Sigmoid colon (tissue), 7 donors: ENCODE results near the gene INTS11. TPM values are rescaled to one million over a fixed set of nuclear protein-coding genes. Genes with fewer than 3 reads are reported as not detected.

Experiments
- DNase-seq: peaks from one replicate; pipeline ENCODE4 v3.0.0-alpha.2; 2019
- H3K27ac ChIP-seq, 4 donors: fragments of 200-600 bp; sonication (generic); one replicate each; pipeline ENCODE4 v1.5.1; 2016 to 2019; ENCODE audit warnings: mild to moderate bottlenecking in 1 of 4
- H3K27me3 ChIP-seq, 3 donors: fragments of 200-600 bp; sonication (generic); one replicate each; pipeline ENCODE4 v1.5.1; 2019; ENCODE audit warnings: mild to moderate bottlenecking in 1 of 3
- H3K36me3 ChIP-seq, 4 donors: fragments of 200-600 bp; sonication (generic); one replicate each; pipeline ENCODE4 v1.5.1; 2016 to 2019
- H3K4me1 ChIP-seq, 4 donors: fragments of 200-600 bp; sonication (generic); one replicate each; pipeline ENCODE4 v1.5.1; 2017 to 2019
- H3K4me3 ChIP-seq, 4 donors: fragments of 200-600 bp; sonication (generic); one replicate each; pipeline ENCODE4 v1.5.1; 2017 to 2019; ENCODE audit warnings: mild to moderate bottlenecking in 2 of 4, moderate library complexity in 1 of 4
- H3K9me3 ChIP-seq, 4 donors: fragments of 200-600 bp in 3 of 4; sonication (generic) in 3 of 4; one replicate each; pipeline versions ENCODE4 v1.5.1 to v1.6.1; 2013 to 2019
- EP300 ChIP-seq, 4 donors: sonication (generic); formaldehyde crosslinking; IDR thresholded peaks; one replicate each; pipeline ENCODE4 v1.6.1; 2017; ENCODE audit warnings: antibody characterized with exemption in 4 of 4
- POLR2A ChIP-seq, 2 donors: fragments of 450-650 bp; IDR thresholded peaks; one replicate each; pipeline ENCODE4 v1.6.1; 2016; ENCODE audit warnings: antibody characterized with exemption in 2 of 2, mild to moderate bottlenecking in 2 of 2, moderate library complexity in 2 of 2
- POLR2AphosphoS5 ChIP-seq, 4 donors: sonication (generic); formaldehyde crosslinking; IDR thresholded peaks; one replicate each; pipeline ENCODE4 v1.6.1; 2017; ENCODE audit warnings: antibody characterized with exemption in 4 of 4
- WGBS, 2 donors: extraction: QIAGEN DNeasy Blood & Tissue Kit; methylation state at CpG; one replicate each; pipeline ENCODE4 v1.1.7; 2013; 5-methylcytosine and 5-hydroxymethylcytosine counted together
- intact Hi-C: fragments of 100-400 bp; cut with DNase I; formaldehyde crosslinking; loops from one replicate; pipeline ENCODE4 v1.15.1; 2023
- polyA plus RNA-seq, 3 donors: library from polyadenylated mRNA; stranded (reverse); fragments of 200-250 nt; gene quantifications; one replicate each; pipeline ENCODE4 v1.2.3, GENCODE V29; 2013
- total RNA-seq, 4 donors: library from RNA; depleted of rRNA; stranded (reverse); fragments of >200 nt; gene quantifications; one replicate each; pipeline ENCODE4 v1.1.0, GENCODE V29; 2016
- TF ChIP-seq, protein P1 (sequence below), 4 experiments: fragments of 450-650 bp in 3 of 4; fragments of 200-600 bp in 1 of 4; IDR thresholded peaks; one replicate each; pipeline ENCODE4 v1.5.1; 2016 to 2019; ENCODE audit warnings: antibody characterized with exemption in 4 of 4, mild to moderate bottlenecking in 3 of 4, moderate library complexity in 2 of 4
- donor health status: healthy with polysubstance abuse.
- donor health status: Bipolar disorder and iron deficiency.
- donor health status: healthy.

INTS11 gene
- total and polyA plus RNA-seq, 7 donors = 58.3 to 135 (median 87.1) TPM

- intact Hi-C loops = no loop called here
- Histone ChIP-seq H3K4me1 (peaks cover 3 to 52% (median 45%) of the 10 kb centered on the region in 4 donors), H3K4me3 (peak overlapping the region in 1 of 4 donors; percentile 100), H3K9me3 (no peaks in the 10 kb centered on the region), H3K27ac (peak overlapping the region in 1 of 4 donors; percentile 90), H3K36me3 (peaks cover 0 to 31% (median 13%) of the 10 kb centered on the region in 4 donors), H3K27me3 (no peaks in the 10 kb centered on the region)
- WGBS, 2 donors = 46 to 64% methylated on average over 8 of the region's 8 CpGs
- no peak for DNase-seq
- TF ChIP-seq, protein P1, sequence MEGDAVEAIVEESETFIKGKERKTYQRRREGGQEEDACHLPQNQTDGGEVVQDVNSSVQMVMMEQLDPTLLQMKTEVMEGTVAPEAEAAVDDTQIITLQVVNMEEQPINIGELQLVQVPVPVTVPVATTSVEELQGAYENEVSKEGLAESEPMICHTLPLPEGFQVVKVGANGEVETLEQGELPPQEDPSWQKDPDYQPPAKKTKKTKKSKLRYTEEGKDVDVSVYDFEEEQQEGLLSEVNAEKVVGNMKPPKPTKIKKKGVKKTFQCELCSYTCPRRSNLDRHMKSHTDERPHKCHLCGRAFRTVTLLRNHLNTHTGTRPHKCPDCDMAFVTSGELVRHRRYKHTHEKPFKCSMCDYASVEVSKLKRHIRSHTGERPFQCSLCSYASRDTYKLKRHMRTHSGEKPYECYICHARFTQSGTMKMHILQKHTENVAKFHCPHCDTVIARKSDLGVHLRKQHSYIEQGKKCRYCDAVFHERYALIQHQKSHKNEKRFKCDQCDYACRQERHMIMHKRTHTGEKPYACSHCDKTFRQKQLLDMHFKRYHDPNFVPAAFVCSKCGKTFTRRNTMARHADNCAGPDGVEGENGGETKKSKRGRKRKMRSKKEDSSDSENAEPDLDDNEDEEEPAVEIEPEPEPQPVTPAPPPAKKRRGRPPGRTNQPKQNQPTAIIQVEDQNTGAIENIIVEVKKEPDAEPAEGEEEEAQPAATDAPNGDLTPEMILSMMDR (IDR thresholded peaks at IDR 0.05) = no peak
- TF ChIP-seq EP300 (IDR thresholded peaks at IDR 0.05) (no peak), POLR2A (IDR thresholded peaks at IDR 0.05) (no peak)
Measured at GRCh38 chr1:1326075-1326605, 1.7 kb upstream of the INTS11 start.

- Histone ChIP-seq H3K36me3 (peaks cover under 1 to 36% (median 13%) of the 10 kb centered on the region in 4 donors), H3K4me1 (peaks cover 3 to 53% (median 46%) of the 10 kb centered on the region in 4 donors), H3K27me3 (no peaks in the 10 kb centered on the region), H3K27ac (peak overlapping the region; percentile 90 to 94 (median 92)), H3K4me3 (peak overlapping the region; percentile 87 to 100 (median 98)), H3K9me3 (no peaks in the 10 kb centered on the region)
- intact Hi-C loops = loop anchor here (2.0 kb wide), 1 partner anchor 23 kb away; the partner anchor contains the start of gene DVL1
- TF ChIP-seq POLR2A (IDR thresholded peaks at IDR 0.05) = no peak
- TF ChIP-seq EP300 (IDR thresholded peaks at IDR 0.05) = no peak
- no peak for TF ChIP-seq POLR2AphosphoS5 (IDR thresholded peaks at IDR 0.05)
- TF ChIP-seq, protein P1 (IDR thresholded peaks at IDR 0.05) = no peak
- WGBS, 2 donors = 13 to 60% methylated on average over 16 of the region's 16 CpGs
- DNase-seq = peak; percentile 79
Measured at GRCh38 chr1:1325288-1326074, 1.0 kb upstream of the INTS11 start.

DNA sequence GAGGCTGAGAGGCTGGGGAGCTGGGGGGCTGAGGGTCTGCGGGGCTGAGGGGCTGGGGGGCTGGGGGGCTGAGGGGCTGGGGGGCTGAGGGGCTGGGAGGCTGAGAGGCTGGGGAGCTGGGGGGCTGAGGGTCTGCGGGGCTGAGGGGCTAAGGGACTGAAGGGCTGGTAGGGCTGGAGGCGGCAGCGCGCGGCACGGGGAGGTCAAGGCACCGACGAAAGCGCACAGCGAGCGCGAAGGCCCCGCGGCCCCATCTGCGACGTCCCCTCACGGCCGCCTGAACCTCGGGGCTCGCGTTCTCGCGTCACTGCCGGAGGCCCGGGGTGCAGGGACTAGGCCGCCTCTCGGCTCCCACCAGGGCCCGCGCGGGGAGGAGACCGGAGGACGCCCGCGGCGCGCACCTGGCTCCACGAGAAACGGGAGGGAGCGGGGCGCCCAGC lies 356 bp downstream of the INTS11 start:
- peaks cover 3 to 63% (median 51%) of the 10 kb centered on the region in 4 donors for H3K4me1 ChIP-seq
- WGBS, 2 donors = 1% methylated on average over 41 of the region's 41 CpGs

GRCh38 chr1:1322952-1323351 lies 1.5 kb downstream of the INTS11 start:
- no peak for TF ChIP-seq POLR2A (IDR thresholded peaks at IDR 0.05)
- TF ChIP-seq POLR2AphosphoS5 (IDR thresholded peaks at IDR 0.05) = no peak
- TF ChIP-seq EP300 (IDR thresholded peaks at IDR 0.05) = no peak
- TF ChIP-seq, protein P1 (IDR thresholded peaks at IDR 0.05) = no peak
- Histone ChIP-seq H3K4me1 (peaks cover 3 to 73% (median 63%) of the 10 kb centered on the region in 4 donors), H3K4me3 (no peak overlapping the region), H3K9me3 (no peaks in the 10 kb centered on the region), H3K36me3 (peaks cover 11 to 44% (median 13%) of the 10 kb centered on the region in 4 donors), H3K27me3 (no peaks in the 10 kb centered on the region), H3K27ac (no peak overlapping the region)
- intact Hi-C loops = no loop called here
- 88 to 93% methylated on average over 10 of the region's 10 CpGs for WGBS, 2 donors
- no peak for DNase-seq

More for the DNA sequence above, 356 bp downstream of the INTS11 start:
- H3K36me3 ChIP-seq = peaks cover 11 to 50% (median 16%) of the 10 kb centered on the region in 4 donors
- no peak for TF ChIP-seq POLR2A (IDR thresholded peaks at IDR 0.05)
- TF ChIP-seq, protein P1 (IDR thresholded peaks at IDR 0.05) = no peak
- no peak for TF ChIP-seq POLR2AphosphoS5 (IDR thresholded peaks at IDR 0.05)
- no peak for TF ChIP-seq EP300 (IDR thresholded peaks at IDR 0.05)
- H3K9me3 ChIP-seq = no peaks in the 10 kb centered on the region
- peak overlapping the region; percentile 87 to 100 (median 98) for H3K4me3 ChIP-seq
- H3K27me3 ChIP-seq = no peaks in the 10 kb centered on the region
- H3K27ac ChIP-seq = peak overlapping the region; percentile 90 to 94 (median 92)
- DNase-seq = no peak
- intact Hi-C loops = loop anchor here (2.0 kb wide), 1 partner anchor 25 kb away; the partner anchor contains the start of gene DVL1
